BLaER1 (cell line): Measurements from ENCODE around the gene DLX2.
"Not testable (repeated sequence)": the region's sequence is repeated elsewhere in the genome, so short reads cannot be mapped to it uniquely, and the experiment has no call there.

ENCODE experiments used
- H3K27ac ChIP-seq: shearing (Covaris generic); formaldehyde crosslinking; 2 replicates; pipeline ENCODE4 v1.8.1; 2022
- H3K27me3 ChIP-seq: shearing (Covaris generic); formaldehyde crosslinking; 2 replicates; pipeline ENCODE4 v1.8.1; 2022
- H3K36me3 ChIP-seq: shearing (Covaris generic); formaldehyde crosslinking; 2 replicates; pipeline ENCODE4 v1.8.1; 2022
- H3K4me1 ChIP-seq: shearing (Covaris generic); formaldehyde crosslinking; 2 replicates; pipeline ENCODE4 v1.8.1; 2022
- H3K4me2 ChIP-seq: shearing (Covaris generic); formaldehyde crosslinking; 2 replicates; pipeline ENCODE4 v1.8.1; 2022
- H3K4me3 ChIP-seq: shearing (Covaris generic); formaldehyde crosslinking; 2 replicates; pipeline ENCODE4 v1.8.1; 2022
- H3K9ac ChIP-seq: shearing (Covaris generic); formaldehyde crosslinking; 2 replicates; pipeline ENCODE4 v1.8.1; 2022
- H3K9me3 ChIP-seq: shearing (Covaris generic); formaldehyde crosslinking; 2 replicates; pipeline ENCODE4 v1.8.1; 2022
- H4K20me1 ChIP-seq: shearing (Covaris generic); formaldehyde crosslinking; 2 replicates; pipeline ENCODE4 v1.8.1; 2022
- Cebpa-rat ChIP-seq: shearing (Covaris generic); IDR thresholded peaks from 2 replicates; pipeline ENCODE4 v1.8.1; 2022

Gene DLX2

DNA sequence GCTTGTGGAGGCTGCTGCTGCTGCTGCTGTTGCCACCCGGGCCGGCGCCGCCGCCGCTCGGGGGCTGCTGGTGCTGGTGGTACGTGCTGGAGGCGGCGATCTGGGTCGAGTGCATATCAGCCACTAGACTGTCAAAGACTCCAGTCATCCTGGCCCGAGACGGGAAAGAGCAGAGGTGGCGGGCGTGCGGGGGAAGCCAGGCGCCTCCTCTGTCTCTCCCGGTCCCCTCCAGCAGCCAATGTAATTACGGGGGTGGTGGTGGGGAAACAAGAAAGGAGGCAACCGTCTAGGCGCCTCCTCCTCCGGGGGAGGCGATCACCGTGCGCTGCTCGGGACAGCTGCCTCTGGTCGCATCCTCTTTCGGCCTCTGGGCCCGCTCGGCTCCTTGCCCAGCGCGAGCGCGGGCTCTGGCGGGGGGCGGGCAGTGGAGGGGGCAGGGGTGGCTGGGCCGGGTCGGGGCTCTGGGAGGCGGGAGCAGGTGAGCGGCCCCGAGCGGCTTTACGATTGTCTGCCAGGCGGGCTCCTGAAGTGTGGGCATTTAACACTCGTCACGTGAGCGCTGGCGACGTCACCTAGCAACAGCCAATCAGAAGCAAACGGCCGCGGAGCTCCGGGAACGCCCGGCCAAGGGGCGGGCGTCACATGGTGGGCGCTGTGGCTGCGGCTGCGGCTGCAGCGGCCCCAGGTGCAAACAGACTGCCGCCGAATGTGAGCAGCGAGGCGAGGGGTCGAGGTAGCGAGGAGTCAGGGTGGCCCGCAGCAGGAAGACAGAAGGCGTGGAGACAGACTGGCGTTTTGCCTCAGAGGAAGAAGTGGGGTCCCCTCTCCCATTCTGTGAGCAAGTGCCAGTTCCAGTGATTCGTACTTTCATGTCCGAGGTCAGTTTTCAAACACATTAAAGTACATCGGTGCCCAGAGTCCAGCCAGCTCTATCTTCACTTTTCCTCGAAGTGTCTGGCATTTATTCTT lies at the start of gene DLX2:
Gene DLX2 (minus strand): TSS at position 510 of the 969 bp plus-strand sequence. CDS start 362 bp downstream, at position 148.
- TF ChIP-seq Cebpa-rat, result no peak
- Histone ChIP-seq H3K4me2 (peak within 1 kb of the TSS; percentile 98), H3K9ac (no peak within 1 kb of the TSS), H3K4me1 (peaks cover 53% of the 10 kb centered on the region), H3K9me3 (no peaks in the 10 kb centered on the region), H3K4me3 (peak within 1 kb of the TSS; percentile 67), H4K20me1 (peaks cover 96% of the 10 kb centered on the region), H3K27me3 (peaks cover 100% of the 10 kb centered on the region), H3K27ac (no peak within 1 kb of the TSS), H3K36me3 (no peaks in the 10 kb centered on the region)

DNA sequence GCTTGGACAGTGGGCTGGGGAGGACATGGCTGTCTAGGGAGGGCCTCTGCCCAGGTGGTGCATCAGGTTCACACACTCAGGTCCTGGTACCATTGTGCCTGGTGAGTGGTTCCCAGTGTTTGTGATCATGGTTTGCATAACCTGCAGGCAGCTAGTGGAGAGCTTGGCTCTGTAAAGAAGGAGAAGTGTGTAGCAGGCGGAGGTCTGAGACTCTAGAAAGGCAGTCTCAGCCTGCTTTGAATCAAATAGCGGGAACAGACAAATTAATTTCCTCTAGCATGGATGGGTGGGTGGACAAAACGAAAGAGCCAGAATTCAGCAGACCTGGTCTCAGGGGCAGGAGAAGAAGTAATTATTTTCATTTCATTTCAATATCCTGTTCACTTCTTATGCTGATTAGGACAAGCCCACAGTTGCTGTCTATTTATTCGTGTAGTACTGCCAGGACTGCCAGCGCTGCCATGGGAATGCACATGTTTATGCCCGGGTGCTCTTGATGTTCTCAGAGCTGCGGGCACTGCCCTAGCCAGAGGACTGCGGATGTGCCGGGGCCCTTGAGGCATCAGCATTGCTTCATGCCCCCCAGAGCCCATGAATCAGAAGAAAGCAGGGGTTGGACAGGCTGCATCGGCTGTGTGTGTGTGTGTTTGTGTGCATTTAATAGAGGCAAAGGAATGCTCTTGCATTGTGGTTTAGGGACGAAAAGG lies 45.4 kb upstream of the DLX2 start:
- Histone ChIP-seq H3K4me1 (peaks cover 4% of the 10 kb centered on the region), H3K27me3 (no peaks in the 10 kb centered on the region), H3K4me2 (no peak overlapping the region), H3K4me3 (no peak overlapping the region), H3K27ac (no peak overlapping the region), H3K9me3 (no peaks in the 10 kb centered on the region), H3K9ac (no peak overlapping the region), H4K20me1 (no peaks in the 10 kb centered on the region), H3K36me3 (no peaks in the 10 kb centered on the region)
- TF ChIP-seq Cebpa-rat, result no peak

DNA sequence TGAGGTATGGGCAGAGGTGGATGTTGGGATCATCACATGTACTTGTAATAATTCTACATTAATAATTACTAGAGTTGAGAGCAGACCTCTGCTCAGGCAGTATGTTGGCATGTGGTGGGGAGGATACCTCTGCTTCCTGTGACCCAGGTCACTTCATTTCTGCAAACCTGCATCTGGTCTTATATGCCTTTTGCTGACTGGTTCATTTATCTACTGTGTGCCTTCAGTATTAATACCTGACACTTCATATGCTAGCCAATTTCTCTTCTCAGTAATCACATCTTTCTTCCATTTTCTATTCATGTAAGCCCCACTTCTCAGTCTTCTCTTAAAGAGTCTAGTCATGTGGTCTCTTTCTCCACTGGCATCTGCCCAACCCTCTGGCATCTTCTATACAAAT lies 41.1 kb upstream of the DLX2 start:
- Histone ChIP-seq H3K4me2 (no peak overlapping the region), H3K27me3 (no peaks in the 10 kb centered on the region), H3K9ac (no peak overlapping the region), H3K9me3 (peaks cover 5% of the 10 kb centered on the region; the same call in 1 of the 2 replicates), H3K4me1 (no peaks in the 10 kb centered on the region), H3K36me3 (no peaks in the 10 kb centered on the region), H4K20me1 (no peaks in the 10 kb centered on the region), H3K27ac (no peak overlapping the region), H3K4me3 (no peak overlapping the region)
- TF ChIP-seq Cebpa-rat, result no peak

DNA sequence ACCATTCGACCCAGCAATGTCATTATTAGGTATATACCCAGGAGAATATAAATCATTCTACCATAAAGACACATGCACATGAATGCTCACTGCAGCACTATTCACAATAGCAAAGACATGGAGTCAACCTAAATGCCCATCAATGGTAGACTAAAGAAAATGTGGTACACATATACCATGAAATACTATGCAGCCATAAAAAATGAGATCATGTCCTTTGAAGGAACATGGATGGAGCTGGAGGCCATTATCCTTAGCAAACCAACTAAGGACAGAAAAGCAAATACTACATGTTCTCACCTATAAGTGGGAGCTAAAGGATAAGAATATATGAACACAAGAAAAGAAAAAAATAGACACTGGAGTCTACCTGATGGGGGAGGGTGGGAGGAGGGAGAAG lies 36.0 kb upstream of the DLX2 start:
- H3K9me3 ChIP-seq, H4K20me1 ChIP-seq, H3K4me3 ChIP-seq, H3K36me3 ChIP-seq, H3K4me1 ChIP-seq, H3K27me3 ChIP-seq, H3K4me2 ChIP-seq, H3K9ac ChIP-seq, H3K27ac ChIP-seq: not testable (repeated sequence)

DNA sequence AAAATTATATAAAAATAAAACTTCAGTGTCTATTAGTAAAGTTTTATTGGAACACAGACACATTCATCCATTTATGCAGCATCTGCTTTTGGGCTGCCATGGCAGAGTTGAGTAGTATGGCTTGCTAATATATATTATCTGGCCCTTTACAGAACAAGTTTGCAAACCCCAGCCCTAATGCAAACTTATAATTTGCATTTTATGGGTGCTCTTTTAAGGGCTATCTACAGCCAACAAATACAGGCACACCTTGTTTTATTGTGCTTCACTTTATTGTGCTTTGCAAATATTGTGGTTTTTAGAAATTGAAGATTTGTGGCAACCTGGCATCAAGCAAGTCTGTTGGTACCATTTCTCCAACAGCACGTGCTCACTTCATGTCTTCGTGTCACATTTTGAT lies 35.2 kb upstream of the DLX2 start:
- H3K27me3 ChIP-seq, result no peaks in the 10 kb centered on the region
- H3K4me3 ChIP-seq, result no peak overlapping the region
- H3K4me1 ChIP-seq, result no peaks in the 10 kb centered on the region
- H4K20me1 ChIP-seq, result no peaks in the 10 kb centered on the region
- no peak overlapping the region for H3K27ac ChIP-seq
- H3K9ac ChIP-seq, result no peak overlapping the region
- no peak overlapping the region for H3K4me2 ChIP-seq
- peaks cover 5% of the 10 kb centered on the region; the same call in 1 of the 2 replicates for H3K9me3 ChIP-seq
- TF ChIP-seq Cebpa-rat, result no peak
- no peaks in the 10 kb centered on the region for H3K36me3 ChIP-seq

DNA sequence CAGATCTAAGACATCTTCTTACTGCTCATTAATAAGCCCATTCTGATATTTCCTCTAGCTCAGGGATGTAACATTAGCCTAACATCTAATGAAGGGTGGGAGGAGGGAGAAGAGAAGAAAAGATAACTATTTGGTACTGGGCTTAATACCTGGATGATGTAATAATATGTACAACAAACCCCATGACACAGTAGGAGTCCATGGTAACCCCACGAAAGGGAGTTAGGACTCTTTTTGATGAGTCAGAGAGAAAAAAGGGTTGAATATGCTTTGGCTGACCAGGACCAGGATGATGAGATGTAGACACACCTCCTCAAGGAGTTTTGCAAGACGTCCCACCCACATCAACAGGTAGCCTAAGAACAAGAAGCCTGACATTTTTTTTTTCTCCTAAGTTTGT lies 34.4 kb upstream of the DLX2 start:
- Histone ChIP-seq H3K27ac (no peak overlapping the region), H3K27me3 (no peaks in the 10 kb centered on the region), H3K4me2 (no peak overlapping the region), H3K9me3 (peaks cover 5% of the 10 kb centered on the region; the same call in 1 of the 2 replicates), H4K20me1 (no peaks in the 10 kb centered on the region), H3K36me3 (no peaks in the 10 kb centered on the region), H3K4me3 (no peak overlapping the region), H3K4me1 (no peaks in the 10 kb centered on the region), H3K9ac (no peak overlapping the region)
- TF ChIP-seq Cebpa-rat, result no peak

DNA sequence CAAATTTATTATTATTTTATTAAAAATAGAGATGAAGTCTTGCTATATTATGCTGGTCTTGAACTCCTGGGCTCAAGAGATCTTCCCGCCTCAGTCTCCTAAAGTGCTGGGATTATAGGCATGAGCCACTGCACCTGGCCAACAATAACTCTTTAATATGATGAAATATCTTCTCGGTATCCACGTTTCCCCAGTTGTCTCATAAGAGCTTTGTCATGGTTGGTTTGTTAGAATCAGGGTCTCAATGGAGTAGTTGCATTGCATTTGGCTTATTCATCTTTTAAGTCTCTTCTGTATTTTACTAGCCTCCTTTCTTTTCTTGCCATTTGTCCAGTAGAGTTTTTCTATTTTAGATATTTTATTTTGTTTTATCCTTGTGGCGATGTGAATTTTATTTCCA lies 32.7 kb upstream of the DLX2 start:
- Histone ChIP-seq H3K4me3 (no peak overlapping the region), H3K9ac (no peak overlapping the region), H3K4me1 (no peaks in the 10 kb centered on the region), H3K9me3 (peaks cover 5% of the 10 kb centered on the region; the same call in 1 of the 2 replicates), H3K4me2 (no peak overlapping the region), H3K27ac (no peak overlapping the region), H3K36me3 (no peaks in the 10 kb centered on the region), H4K20me1 (no peaks in the 10 kb centered on the region), H3K27me3 (no peaks in the 10 kb centered on the region)
- TF ChIP-seq Cebpa-rat, result no peak

DNA sequence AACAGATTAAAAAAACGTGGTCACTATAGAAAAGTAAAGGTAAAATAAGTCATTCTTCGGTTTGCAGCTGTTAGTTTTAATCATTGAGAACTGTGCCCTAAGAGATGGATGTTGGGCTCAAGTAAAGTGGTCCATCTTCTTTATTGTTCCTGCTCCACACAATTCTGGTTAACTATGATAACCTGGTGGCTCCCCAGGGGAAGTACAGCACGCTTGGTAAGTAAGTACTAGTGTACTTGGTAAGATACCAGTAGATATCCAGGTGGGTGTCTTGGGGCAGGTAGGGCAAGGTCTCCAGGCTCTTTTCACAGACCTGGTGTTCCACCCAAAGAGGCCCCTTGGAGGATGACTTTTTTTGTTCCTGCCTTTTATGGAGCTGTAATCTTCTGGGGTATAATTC lies 31.6 kb upstream of the DLX2 start:
- no peak for TF ChIP-seq Cebpa-rat
- H3K9ac ChIP-seq, result no peak overlapping the region
- no peak overlapping the region for H3K4me2 ChIP-seq
- no peak overlapping the region for H3K4me3 ChIP-seq
- no peaks in the 10 kb centered on the region for H3K4me1 ChIP-seq
- H3K36me3 ChIP-seq, result no peaks in the 10 kb centered on the region
- no peaks in the 10 kb centered on the region for H3K9me3 ChIP-seq
- no peak overlapping the region for H3K27ac ChIP-seq
- H3K27me3 ChIP-seq, result no peaks in the 10 kb centered on the region
- no peaks in the 10 kb centered on the region for H4K20me1 ChIP-seq

DNA sequence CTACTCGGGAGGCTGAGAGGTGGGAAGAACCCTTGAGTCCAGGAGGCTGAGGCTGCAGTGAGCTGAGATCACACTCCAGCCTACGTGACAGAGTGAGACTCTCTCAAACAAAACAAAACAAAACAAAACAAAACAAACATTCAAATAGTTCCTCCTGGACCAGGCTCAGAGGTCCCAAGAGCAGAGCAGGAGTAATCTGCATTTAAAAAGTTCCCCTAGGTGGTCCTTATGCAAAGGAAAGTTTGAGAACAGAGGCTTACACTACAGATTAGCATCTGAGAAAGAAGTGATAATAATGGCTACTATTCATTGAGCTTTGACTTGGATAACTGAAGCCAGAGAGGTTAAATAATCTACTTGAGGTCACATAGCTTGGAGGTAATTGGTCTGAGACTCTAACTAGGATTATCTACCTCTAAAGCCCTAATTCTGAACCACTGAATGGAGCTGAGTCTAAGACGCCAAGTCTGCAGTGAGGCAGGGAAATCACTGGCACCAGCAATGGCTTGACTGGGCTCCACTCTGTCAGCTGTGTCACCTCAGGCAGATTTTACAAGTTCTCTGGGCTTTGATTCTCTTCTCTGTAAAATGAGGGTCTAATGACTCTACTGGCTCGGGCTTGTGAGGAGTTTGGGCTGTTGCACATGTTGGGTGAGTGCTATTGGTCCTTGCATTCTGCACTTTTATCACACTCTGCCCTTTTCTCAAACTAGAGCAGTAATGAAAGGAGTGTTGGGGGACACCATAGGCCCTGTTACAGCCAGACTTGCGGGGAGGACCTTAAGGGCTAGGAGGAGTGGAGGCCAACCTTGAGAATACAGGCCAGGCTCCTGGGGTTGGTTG lies 29.2 kb upstream of the DLX2 start:
- no peak overlapping the region for H3K27ac ChIP-seq
- H3K4me1 ChIP-seq, result no peaks in the 10 kb centered on the region
- no peak overlapping the region for H3K4me2 ChIP-seq
- TF ChIP-seq Cebpa-rat, result no peak
- H3K4me3 ChIP-seq, result no peak overlapping the region
- no peaks in the 10 kb centered on the region for H4K20me1 ChIP-seq
- no peak overlapping the region for H3K9ac ChIP-seq
- H3K27me3 ChIP-seq, result no peaks in the 10 kb centered on the region
- no peaks in the 10 kb centered on the region for H3K9me3 ChIP-seq
- no peaks in the 10 kb centered on the region for H3K36me3 ChIP-seq
